Activated CD4-positive, alpha-beta T cell treated with anti-CD3 and anti-CD28 coated beads for 24 hours (primary cell): ENCODE results near the gene MATK.

Source experiments
- DNase-seq, 2 donors: peaks; one replicate each; pipeline ENCODE4 v3.0.0-alpha.2; 2020; ENCODE audit warnings: low read depth in 2 of 2

Gene MATK

GRCh38 chr19:3785938-3786824 lies at the start of gene MATK:
TSS of gene MATK (minus strand) at chr19:3786381. CDS start at chr19:3785135, 1,246 bp downstream.
- DNase-seq: peak in 1 of 2 donors; percentile 21

GRCh38 chr19:3835055-3835435 lies 48.9 kb upstream of the MATK start:
- DNase-seq: no peak

- no peak for DNase-seq
These were observed 48.3 kb upstream of the MATK start for GRCh38 chr19:3834349-3835054.

GRCh38 chr19:3833578-3834348 lies 47.6 kb upstream of the MATK start:
- no peak for DNase-seq

GRCh38 chr19:3832001-3832400 lies 45.8 kb upstream of the MATK start:
- no peak for DNase-seq

GRCh38 chr19:3831601-3832000 lies 45.4 kb upstream of the MATK start:
- DNase-seq: no peak

- no peak for DNase-seq
These were observed 44.7 kb upstream of the MATK start for GRCh38 chr19:3830621-3831589.

GRCh38 chr19:3827306-3827705 lies 41.1 kb upstream of the MATK start:
- no peak for DNase-seq

GRCh38 chr19:3826163-3826562 lies 40.0 kb upstream of the MATK start:
- DNase-seq: no peak

- no peak for DNase-seq
These were observed 39.2 kb upstream of the MATK start for GRCh38 chr19:3825286-3825956.

- no peak for DNase-seq
These were observed 37.2 kb upstream of the MATK start for GRCh38 chr19:3823350-3823713.

- no peak for DNase-seq
These were observed 36.6 kb upstream of the MATK start for GRCh38 chr19:3822683-3823349.

GRCh38 chr19:3821857-3822364 lies 35.7 kb upstream of the MATK start:
- peak; percentile 86 to 89 for DNase-seq

GRCh38 chr19:3821156-3821555 lies 35.0 kb upstream of the MATK start:
- DNase-seq: no peak

GRCh38 chr19:3819989-3820388 lies 33.8 kb upstream of the MATK start:
- DNase-seq: no peak

GRCh38 chr19:3818918-3819317 lies 32.7 kb upstream of the MATK start:
- no peak for DNase-seq

GRCh38 chr19:3818466-3818865 lies 32.3 kb upstream of the MATK start:
- DNase-seq: peak; percentile 31 to 36

- DNase-seq: no peak
These were observed 31.6 kb upstream of the MATK start for GRCh38 chr19:3817761-3818160.

GRCh38 chr19:3816566-3817218 lies 30.5 kb upstream of the MATK start:
- DNase-seq: no peak
